Calu3 (cell line): Measurements from ENCODE around the gene IHH. TPM values are rescaled to one million over a fixed set of nuclear protein-coding genes. Genes with fewer than 3 reads are reported as not detected.

Experiments
- Bru-seq: library from RNA; stranded (reverse); fragments of 400-500 nt; gene quantifications from one replicate; lab custom pipeline; 2021; lab: Mats Ljungman, UMichigan
- BruChase-seq, 2 experiments: library from RNA; stranded (reverse); fragments of 400-500 nt; gene quantifications; one replicate each; lab custom pipeline; 2021; lab: Mats Ljungman, UMichigan
- BruUV-seq: library from RNA; stranded (reverse); fragments of 400-500 nt; replicated peaks from 2 replicates; lab custom pipeline; 2021; lab: Mats Ljungman, UMichigan
- CTCF ChIA-PET: fragments of 300-600 bp; sonication (Branson Sonifier 250); formaldehyde crosslinking; loops from one replicate; lab custom pipeline; 2022; ENCODE audit warnings: antibody characterized with exemption; lab: Charles Lee
- DNase-seq: peaks from one replicate; pipeline ENCODE4 v3.0.0; 2022
- H3K27ac Mint-ChIP-seq: one replicate; pipeline ENCODE4 v1.8.0; 2022; ENCODE audit warnings: mixed read lengths; ENCODE audit not compliant: unreplicated experiment
- H3K27me3 Mint-ChIP-seq: one replicate; pipeline ENCODE4 v1.8.0; 2022; ENCODE audit warnings: mixed read lengths; ENCODE audit not compliant: unreplicated experiment
- H3K36me3 Mint-ChIP-seq: one replicate; pipeline ENCODE4 v1.8.0; 2022; ENCODE audit warnings: mild to moderate bottlenecking, moderate library complexity, mixed read lengths; ENCODE audit not compliant: insufficient read depth, unreplicated experiment
- H3K4me1 Mint-ChIP-seq: one replicate; pipeline ENCODE4 v1.8.0; 2022; ENCODE audit warnings: mild to moderate bottlenecking, low read depth, mixed read lengths; ENCODE audit not compliant: unreplicated experiment
- H3K4me3 Mint-ChIP-seq: one replicate; pipeline ENCODE4 v1.8.0; 2022; ENCODE audit warnings: mild to moderate bottlenecking, low read depth, moderate library complexity, mixed read lengths; ENCODE audit not compliant: unreplicated experiment
- H3K9me3 Mint-ChIP-seq: one replicate; pipeline ENCODE4 v1.8.0; 2022; ENCODE audit warnings: low read depth, mixed read lengths; ENCODE audit not compliant: unreplicated experiment
- intact Hi-C: fragments of 100-400 bp; cut with micrococcal nuclease; formaldehyde crosslinking; loops from one replicate; pipeline ENCODE4 v1.10.0; 2022; ENCODE audit not compliant: unreplicated experiment
- long read RNA-seq: library from polyadenylated mRNA; stranded (forward); transcript quantifications from one replicate; pipeline ENCODE4 v2.0.0, GENCODE V29; 2022
- total RNA-seq: library from RNA; stranded (reverse); gene quantifications from 2 replicates; pipeline ENCODE4 v1.2.3, GENCODE V29; 2022
- TF ChIP-seq, protein P1 (sequence below): fragments of 200-600 bp; IDR thresholded peaks from one replicate; pipeline ENCODE4 v1.8.0; 2022; ENCODE audit warnings: antibody characterized with exemption; ENCODE audit not compliant: unreplicated experiment

IHH gene
- total RNA-seq: 9.0 and 15.8 TPM in 2 replicates
- percentile 57 among the genes with signal in this experiment for Bru-seq, nascent RNA
- percentile 46 among the genes with signal in this experiment for BruChase-seq, experiment 1, labeled RNA remaining after a 6-hour chase
- percentile 59 among the genes with signal in this experiment for BruChase-seq, experiment 2, labeled RNA remaining after a 2-hour chase
- long read RNA-seq, transcript IHH-201 (3 exons, 2,023 nt): major isoform, 9 of 22 reads
- long read RNA-seq, partial matches to known transcripts: 7 of 22 reads
- long read RNA-seq, other reads (novel, unspliced or antisense): 6 of 22 reads

DNA sequence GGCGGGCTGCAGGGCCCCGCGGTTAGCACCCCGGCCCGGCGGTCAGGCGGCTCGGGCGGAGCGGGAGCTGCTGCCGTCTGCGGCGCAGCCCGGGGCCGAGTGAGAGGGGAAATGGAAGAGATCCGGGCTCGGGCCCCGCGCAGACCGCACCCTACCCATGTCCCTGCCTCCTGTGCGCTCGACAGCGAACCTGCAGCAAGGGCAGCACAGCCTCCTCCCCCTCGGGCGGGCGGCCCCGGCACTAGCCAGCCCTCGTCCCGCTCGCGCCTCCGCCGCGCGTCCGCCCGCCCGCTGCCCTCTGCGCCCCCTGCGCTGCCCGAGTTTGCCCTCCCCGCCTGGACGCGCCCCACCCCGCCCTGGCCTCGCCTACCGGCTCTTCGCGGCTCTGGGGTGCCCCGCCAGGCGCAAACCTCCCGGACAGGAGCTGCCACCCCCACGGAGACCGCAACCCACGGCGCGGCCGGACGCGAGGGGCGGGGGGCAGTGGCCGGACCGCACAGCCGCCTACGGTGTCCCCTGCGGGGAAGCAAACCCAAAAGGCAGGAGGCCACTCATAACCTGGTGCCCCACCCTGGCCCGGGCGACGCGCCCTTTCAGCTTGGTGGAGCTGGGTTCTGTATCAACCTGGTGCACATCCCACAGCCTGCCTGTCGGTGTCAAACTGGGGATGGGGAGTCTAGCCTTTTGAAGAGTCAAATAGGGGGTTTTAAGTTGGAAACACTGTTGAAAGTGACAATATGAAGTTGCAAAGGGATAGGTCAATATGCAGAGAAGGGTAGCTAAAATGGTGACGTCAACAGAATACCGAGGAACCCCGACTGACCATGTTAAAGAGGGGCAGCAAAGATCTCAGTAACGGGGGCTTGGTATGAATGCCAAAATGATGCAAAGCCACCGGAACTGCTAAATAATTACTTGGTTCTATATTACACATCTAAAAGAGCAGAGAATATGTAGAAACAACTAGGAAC, at the start of gene IHH:
Gene IHH, minus strand, starts transcription at position 101 of the 971 bp plus-strand sequence. CDS start 454 bp downstream, outside the sequence.
- TF ChIP-seq, protein P1, sequence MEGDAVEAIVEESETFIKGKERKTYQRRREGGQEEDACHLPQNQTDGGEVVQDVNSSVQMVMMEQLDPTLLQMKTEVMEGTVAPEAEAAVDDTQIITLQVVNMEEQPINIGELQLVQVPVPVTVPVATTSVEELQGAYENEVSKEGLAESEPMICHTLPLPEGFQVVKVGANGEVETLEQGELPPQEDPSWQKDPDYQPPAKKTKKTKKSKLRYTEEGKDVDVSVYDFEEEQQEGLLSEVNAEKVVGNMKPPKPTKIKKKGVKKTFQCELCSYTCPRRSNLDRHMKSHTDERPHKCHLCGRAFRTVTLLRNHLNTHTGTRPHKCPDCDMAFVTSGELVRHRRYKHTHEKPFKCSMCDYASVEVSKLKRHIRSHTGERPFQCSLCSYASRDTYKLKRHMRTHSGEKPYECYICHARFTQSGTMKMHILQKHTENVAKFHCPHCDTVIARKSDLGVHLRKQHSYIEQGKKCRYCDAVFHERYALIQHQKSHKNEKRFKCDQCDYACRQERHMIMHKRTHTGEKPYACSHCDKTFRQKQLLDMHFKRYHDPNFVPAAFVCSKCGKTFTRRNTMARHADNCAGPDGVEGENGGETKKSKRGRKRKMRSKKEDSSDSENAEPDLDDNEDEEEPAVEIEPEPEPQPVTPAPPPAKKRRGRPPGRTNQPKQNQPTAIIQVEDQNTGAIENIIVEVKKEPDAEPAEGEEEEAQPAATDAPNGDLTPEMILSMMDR: no peak
- CTCF ChIA-PET: interaction anchor here (0.8 to 4.0 kb wide), 5 partner anchors 11 to 58 kb away, joined by 3 to 39 read pairs (median 4); no protein-coding TSS in a partner anchor
- Mint-ChIP-seq H3K36me3 (peaks cover 38% of the 10 kb centered on the region), H3K27me3 (peaks cover 27% of the 10 kb centered on the region), H3K27ac (peak within 1 kb of the TSS; percentile 28), H3K4me1 (peaks cover 31% of the 10 kb centered on the region), H3K9me3 (no peaks in the 10 kb centered on the region), H3K4me3 (peak within 1 kb of the TSS; percentile 76)
- intact Hi-C loops: no loop called here
- BruUV-seq: no TSS peak
- DNase-seq: peak; percentile 61

DNA sequence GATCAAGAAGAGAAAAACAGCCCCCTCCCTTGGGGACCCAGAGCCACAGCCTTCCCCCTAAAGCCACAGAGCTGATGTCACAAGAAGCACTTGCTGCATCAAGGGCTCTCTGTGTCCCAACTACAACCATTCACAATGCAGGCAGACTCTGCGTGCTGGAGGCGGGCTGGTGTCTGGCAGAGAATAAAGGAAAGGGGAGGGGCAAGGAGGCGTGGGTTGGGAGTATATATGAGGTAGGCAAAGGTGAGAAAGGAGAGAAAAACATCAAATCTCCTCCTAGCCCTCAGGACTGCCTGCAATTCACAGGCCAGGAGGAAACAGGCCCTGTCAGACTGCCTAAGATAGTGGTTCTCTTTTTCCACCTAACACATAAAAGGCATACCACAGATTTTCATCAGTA, 48.8 kb upstream of the IHH start:
- peaks cover 11% of the 10 kb centered on the region for H3K4me1 Mint-ChIP-seq
- intact Hi-C loops: no loop called here
- BruUV-seq: no TSS peak
- CTCF ChIA-PET: no interaction called here
- no peak overlapping the region for H3K27ac Mint-ChIP-seq
- DNase-seq: no peak
- no peaks in the 10 kb centered on the region for H3K27me3 Mint-ChIP-seq
- TF ChIP-seq, protein P1: no peak
- H3K36me3 Mint-ChIP-seq: no peaks in the 10 kb centered on the region
- H3K9me3 Mint-ChIP-seq: no peaks in the 10 kb centered on the region
- no peak overlapping the region for H3K4me3 Mint-ChIP-seq

GRCh38 chr2:219107758-219108157, 47.0 kb upstream of the IHH start:
- TF ChIP-seq, protein P1: no peak
- no TSS peak for BruUV-seq
- no peak overlapping the region for H3K4me3 Mint-ChIP-seq
- CTCF ChIA-PET: interaction anchor here (1.2 to 1.7 kb wide), 2 partner anchors 15 to 27 kb away, joined by 3 read pairs; no protein-coding TSS in a partner anchor
- no peaks in the 10 kb centered on the region for H3K36me3 Mint-ChIP-seq
- no peak overlapping the region for H3K27ac Mint-ChIP-seq
- H3K4me1 Mint-ChIP-seq: peaks cover 11% of the 10 kb centered on the region
- intact Hi-C loops: no loop called here
- H3K27me3 Mint-ChIP-seq: no peaks in the 10 kb centered on the region
- no peak for DNase-seq
- no peaks in the 10 kb centered on the region for H3K9me3 Mint-ChIP-seq

- H3K27ac Mint-ChIP-seq: no peak overlapping the region
- peaks cover 2% of the 10 kb centered on the region for H3K4me1 Mint-ChIP-seq
- CTCF ChIA-PET: no interaction called here
- intact Hi-C loops: no loop called here
- H3K4me3 Mint-ChIP-seq: no peak overlapping the region
- H3K27me3 Mint-ChIP-seq: no peaks in the 10 kb centered on the region
- H3K36me3 Mint-ChIP-seq: no peaks in the 10 kb centered on the region
- DNase-seq: no peak
- H3K9me3 Mint-ChIP-seq: no peaks in the 10 kb centered on the region
- no TSS peak for BruUV-seq
- TF ChIP-seq, protein P1: no peak
Observed at GRCh38 chr2:219106251-219106650, 45.5 kb upstream of the IHH start.
